Measurements from ENCODE around the gene SNRNP40.

The SNRNP40 gene

DNA sequence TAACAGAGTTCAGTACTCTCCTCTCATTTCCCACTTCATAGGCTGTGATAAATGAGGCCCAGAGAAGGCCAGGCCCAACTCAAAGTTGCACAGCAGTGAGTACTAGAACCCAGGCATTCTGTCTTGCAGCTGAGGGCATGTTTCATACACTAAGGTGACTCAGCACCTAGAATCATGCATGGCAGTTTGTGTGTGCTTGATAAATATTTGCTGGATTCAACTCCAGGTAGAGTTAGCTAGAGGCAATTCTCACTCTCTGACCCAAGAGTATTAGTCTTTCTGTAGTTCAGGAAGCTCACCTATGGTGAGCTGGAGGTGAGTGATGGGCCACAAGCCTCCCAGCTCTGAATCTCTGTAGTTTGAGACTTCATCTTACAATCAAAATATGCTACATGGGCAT is 67.6 kb downstream of the SNRNP40 start:
- DNase-seq = no peak

DNA sequence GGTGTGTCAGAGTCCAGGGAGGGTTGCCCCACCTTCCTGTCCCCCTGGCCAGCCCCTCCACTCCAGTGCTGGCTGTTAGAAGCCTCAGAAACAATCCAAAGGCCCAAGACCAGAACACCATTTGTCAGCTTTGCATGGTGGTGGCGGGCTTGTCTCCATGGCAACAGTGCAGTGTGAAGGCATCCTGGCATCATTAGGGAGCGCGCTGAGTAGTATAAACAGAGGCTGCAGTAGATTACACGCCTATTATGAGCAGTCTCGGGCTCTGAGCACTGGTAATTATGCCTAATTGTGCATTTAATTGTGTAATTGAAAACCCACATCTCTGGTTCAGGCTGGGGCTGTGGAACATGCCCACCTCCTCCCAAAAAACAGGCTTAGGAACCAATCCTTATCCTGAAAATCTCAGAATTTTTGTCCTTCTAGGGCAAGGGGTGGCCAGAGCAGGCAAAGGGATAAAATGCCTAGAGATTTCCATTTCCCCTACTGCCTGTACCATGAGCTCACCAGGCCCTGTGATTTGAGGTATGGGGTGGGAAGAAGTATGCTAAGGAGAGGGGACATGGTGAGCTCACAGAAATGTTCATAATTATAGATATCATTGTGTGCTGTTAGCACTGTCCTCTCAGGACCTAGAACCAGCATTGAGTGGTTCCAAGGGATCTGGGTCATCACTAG is 68.6 kb downstream of the SNRNP40 start:
- DNase-seq = no peak

DNA sequence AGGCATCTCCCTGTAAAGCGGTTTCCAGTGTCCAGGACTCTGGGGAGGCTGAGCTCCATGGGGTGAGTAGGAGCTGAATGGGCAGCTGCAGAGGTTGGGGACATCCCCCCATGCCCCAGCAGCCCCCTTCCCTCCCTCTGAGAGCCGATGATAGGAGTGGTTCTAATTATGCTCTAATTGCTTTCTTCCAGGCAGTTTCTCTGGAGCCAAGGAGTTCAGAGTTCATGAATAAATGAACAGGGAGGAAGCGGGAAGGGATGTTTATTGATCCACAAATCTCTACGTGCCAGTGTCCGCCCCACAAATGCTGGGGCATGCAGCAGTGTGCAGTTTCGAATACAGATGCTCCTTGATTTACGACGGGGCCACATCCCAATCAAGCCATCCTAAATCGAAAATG is 72.5 kb downstream of the SNRNP40 start:
- DNase-seq = no peak

DNA sequence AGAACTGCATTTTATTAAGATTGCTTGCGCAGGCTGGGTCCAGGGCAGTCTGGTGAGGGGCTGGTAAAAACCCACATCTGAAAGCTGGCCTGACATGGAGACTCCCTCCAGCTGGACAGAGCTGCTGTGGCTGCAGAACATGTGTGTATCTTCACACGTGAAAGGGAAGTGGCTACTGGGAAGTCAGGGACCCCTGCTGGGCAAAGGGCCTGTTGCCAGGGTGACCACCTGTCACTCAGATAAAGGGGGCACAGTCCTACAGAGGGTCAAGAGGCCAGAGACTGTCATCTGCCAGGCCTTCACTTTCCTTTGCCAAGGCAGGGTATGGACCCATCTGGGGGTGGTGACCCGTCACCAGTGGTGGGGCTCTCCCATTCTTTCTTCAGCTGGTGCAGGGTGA is 74.4 kb downstream of the SNRNP40 start:
- DNase-seq = no peak

DNA sequence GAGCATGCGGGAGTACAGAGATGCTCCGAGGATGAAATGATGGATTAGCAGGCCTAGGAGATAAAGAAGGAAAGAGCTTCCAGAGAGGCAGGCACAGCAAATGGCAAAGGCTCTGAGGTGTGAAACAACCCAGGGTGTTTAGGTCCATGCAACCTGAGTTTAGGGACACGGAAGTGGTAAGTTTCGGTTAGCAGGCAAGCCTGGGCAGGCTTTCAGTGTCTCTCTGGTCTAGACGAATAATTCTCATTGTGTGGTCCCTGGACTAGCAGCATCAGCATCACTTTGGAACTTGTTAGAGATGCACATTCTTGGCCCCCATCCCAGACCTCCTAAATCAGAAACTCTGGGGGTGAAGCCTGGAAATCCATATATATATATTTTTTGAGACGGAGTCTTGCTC is 75.5 kb downstream of the SNRNP40 start:
- DNase-seq = no peak

DNA sequence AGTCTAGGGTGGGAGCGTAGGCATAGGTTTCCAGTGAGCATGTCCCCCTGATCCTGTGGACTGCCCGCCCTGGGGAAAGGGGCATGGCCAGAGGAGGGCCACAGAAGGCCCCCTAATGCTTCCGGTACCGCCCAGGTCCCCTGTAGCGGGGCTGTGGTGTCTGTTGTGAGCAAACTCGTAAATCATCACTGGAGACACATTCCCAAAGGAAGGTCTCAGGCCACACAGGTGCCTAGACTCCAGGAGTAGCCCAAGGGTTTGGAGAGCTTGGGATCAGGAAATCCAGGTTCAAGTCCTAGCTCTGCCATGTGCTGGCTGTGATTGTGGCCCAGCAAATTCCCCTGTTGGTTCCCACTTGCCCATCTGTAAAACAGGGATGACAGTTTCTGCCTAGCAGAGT is 77.1 kb downstream of the SNRNP40 start:
- no peak for DNase-seq

DNA sequence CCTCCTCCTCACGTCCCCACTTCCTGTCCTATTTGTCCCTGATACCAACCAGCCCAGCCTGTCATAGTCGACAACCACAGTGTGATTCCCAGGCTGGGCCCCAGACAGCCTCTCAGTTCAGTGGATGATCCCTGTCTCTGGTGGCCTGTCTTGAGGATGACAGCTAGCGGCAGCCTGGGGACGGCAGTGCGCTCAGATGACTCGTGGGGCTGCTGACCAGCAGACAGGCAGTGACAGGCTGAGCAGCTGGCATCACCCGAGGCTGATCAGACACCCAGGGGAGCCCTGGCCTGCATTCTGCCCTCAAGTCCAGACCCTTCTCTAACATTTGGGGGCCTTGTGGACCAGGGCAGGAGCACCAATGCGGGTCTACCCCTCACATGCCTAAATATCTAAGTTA is 77.9 kb downstream of the SNRNP40 start:
- no peak for DNase-seq

DNA sequence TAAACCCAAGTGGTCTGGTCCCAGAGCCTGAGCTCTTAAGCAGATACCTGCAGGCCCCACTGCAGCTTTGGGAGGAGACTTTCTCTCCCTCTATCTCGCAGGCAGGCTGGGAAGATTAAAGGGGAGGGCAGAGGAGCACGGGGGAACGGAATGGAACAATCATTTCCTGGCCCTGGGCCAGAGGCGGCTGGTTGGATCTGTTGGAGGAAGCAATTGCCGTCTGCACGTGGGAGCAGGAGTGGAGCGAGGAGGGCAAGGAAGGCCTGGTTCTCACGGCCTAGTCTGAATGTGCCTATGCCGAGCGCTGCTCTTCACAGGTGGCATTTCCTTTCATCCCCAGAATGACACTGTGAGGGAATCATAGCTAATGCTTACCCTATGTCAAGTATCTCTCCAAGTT is 80.6 kb downstream of the SNRNP40 start:
- DNase-seq = peak; percentile 64

DNA sequence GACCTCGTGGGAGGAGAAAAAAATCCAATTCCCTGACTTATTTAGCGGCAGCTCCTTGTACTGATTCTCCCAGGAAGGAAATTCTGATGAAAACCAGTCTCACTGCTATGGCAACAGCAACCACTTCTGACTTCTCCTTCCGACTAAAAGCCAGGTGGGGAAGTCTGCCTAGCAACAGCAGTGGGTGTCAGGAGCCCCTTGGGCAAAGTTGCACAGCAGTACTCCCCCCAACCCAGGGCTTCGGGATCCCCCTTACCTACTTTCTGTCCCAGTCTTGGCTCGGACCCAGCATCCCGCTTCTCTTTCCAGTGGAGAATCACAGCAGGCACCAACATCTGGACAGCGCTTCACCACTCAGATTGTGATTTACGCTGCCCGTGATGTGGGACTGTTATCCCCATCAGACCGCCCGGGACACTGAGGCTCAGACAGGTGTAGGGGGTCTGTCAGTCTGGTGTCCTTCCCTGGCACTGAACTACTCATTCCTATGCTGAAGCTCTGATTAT is 81.5 kb downstream of the SNRNP40 start:
- DNase-seq = no peak

DNA sequence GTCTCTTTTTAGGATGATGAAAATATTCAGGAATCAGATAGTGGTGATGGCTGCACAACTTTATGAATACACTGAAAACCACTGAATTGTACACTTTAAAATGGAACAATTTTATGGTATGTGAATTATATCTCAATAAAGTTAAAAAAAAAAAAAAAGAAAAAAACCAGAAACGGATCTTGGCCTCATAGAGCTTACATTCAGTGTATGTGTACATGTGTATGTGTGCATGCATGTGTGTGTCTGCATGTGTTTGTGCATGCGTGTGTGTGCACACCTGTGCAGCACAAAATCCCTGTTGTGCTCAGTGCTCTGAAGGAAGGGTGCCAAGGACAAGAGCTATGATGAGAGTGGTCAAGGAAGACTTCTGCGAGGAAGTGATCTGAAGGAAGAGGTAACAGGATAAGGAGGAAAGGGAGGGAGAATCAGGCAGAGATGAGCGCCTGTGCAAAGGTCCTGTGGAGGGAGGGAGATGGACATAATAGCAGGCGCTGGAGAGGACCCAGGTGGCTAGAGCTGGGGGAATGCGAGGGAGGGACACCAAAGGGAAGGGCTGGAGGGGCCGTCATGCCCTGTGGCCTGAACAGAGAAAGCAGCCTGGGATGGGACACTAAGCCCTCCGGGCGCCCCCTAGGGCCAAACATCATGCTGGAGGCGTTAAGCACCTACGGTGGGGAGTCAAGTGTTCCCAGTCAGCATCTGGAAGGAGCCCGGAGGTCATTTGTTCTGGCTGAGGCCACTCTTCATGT is 82.1 kb downstream of the SNRNP40 start:
- DNase-seq = no peak
